ENCODE measurements around the gene RNF214.
"Not testable (repeated sequence)": the region's sequence is repeated elsewhere in the genome, so short reads cannot be mapped to it uniquely, and the experiment has no call there.

The RNF214 gene

DNA sequence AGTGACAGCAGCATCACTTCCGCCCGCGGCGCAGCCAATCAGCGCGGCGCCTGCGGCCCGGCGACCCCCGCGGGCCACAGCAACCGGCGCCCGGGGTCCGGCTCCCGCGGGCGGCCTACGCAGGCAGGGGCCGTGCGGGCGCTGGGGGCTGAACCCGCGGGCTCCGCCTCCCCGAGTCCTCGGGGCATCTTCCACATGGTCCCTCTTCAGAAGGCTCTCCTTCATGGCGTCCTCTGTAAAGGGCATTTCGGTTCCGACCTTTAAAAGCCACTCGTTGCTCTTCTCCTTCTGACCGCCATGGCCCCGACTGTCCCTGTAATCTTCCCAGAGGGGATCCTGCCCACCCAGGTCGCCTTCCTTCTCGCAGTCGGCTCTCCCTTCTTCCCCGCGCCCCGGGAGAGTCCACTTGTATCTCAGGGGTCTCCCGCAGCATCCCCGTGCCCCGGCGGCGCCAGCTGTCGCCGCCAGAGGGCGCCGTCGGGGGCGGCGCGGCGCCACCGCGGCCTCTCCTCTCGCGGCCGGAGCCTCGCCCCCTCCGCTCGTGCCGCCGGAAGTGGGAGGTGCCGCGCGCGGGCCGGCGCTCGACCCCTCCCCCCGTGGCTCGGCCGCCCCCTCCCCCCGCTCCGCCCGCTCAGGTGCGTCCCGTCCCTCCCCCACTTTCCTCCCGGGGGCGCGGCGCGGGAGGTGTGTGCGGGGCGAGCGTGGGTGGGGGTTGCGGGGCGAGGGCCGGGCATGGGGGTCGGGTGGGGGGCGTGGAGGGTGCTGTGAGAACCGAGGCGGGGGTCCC, at the start of gene RNF214:
Gene RNF214, plus strand, starts transcription at position 580 of the 787 bp plus-strand sequence. CDS start 1,602 bp downstream, outside the sequence.
- peak within 1 kb of the TSS; percentile 85 for H3K4me3 ChIP-seq (ENCODE audit: low read depth, low read length)
- no peak for DNase-seq (ENCODE audit: low read depth)

DNA sequence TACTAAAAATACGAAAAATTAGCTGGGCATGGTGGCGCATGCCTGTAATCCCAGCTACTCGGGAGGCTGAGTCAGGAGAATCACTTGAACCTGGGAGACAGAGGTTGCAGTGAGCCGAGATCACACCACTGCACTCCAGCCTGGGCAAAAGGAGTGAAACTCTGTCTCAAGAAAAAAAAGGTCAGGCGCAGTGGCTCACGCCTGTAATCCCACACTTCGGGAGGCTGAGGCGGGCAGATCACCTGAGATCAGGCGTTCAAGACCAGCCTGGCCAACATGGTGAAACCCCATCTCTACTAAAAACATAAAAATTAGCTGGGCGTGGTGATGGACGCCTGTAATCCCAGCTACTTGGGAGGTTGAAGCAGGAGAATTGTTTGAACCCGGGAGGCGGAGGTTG, 49.3 kb upstream of the RNF214 start:
- not testable (repeated sequence) for DNase-seq (ENCODE audit: low read depth); H3K4me3 ChIP-seq (ENCODE audit: low read depth, low read length)

DNA sequence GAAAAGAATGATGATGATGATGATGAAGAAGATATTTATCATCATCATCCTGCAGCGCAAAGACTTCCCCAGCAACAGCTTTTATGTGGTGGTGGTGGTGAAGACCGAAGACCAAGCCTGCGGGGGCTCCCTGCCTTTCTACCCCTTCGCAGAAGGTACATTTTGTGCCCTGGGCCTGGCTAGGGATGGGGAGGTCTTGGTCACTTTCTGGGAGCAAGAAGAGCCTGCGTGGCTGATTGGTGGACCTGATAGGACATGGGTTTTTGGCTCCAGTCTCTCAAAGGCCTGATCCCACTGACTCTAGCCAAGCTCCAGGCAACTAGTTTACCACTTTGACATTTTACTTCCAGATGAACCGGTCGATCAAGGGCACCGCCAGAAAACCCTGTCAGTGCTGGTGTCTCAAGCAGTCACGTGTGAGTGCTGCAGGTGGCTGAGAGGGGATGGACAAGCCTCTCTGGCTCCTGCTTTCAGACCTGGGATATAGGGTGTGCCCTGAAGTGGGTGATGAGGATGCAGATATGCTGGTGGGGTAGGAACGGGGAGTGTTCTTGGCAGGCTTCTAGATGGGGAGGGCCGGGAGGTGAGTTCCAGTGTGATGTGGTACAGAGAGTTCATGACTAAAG, 48.6 kb upstream of the RNF214 start:
- H3K4me3 ChIP-seq (ENCODE audit: low read depth, low read length), result no peak overlapping the region
- DNase-seq (ENCODE audit: low read depth), result no peak

DNA sequence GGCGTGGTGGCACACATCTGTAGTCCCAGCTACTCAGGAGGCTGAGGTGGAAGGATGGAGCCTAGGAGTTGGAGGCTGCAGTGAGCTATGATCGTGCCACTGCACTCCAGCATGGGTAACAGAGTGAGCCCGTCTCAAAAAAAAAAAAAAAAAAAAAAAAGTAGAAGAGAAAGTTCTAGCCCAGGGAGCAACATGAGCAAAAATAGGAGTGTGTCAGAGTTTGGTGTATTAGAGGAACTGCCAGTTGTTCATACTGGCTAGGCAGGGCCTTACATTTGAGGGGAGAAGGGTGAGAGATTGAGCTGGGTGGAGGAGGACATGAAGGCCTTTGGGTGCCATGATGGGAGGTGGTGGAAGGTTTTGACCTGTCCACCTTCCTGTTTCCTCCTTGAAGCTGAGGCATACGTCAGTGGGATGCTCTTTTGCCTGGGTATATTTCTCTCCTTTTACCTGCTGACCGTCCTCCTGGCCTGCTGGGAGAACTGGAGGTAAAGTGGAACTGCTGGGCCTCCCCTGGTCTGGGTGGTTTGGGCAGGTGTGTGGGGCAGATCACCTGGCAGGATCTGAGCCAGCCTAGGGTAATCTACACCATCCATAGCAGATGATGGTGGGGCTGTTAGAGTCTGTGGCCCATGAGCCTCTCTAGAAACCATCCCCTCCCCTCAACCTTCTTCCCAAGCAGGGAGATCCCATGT, 46.6 kb upstream of the RNF214 start:
- no peak overlapping the region for H3K4me3 ChIP-seq (ENCODE audit: low read depth, low read length)
- no peak for DNase-seq (ENCODE audit: low read depth)

DNA sequence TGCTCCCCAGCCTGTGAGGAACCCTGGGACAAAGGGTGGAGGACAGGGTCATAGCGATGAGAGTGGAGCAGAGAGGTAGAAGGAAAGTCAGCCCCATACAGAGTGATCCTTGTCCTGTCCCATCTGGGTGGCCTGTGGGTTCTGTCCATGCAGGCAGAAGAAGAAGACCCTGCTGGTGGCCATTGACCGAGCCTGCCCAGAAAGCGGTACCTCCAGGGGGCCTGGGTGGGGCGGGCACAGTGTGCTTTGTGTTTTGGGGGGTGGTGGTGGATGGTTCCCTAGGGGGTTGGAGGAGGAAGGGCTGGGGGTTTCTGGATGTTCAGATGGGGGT, 46.1 kb upstream of the RNF214 start:
- no peak overlapping the region for H3K4me3 ChIP-seq (ENCODE audit: low read depth, low read length)
- no peak for DNase-seq (ENCODE audit: low read depth)

DNA sequence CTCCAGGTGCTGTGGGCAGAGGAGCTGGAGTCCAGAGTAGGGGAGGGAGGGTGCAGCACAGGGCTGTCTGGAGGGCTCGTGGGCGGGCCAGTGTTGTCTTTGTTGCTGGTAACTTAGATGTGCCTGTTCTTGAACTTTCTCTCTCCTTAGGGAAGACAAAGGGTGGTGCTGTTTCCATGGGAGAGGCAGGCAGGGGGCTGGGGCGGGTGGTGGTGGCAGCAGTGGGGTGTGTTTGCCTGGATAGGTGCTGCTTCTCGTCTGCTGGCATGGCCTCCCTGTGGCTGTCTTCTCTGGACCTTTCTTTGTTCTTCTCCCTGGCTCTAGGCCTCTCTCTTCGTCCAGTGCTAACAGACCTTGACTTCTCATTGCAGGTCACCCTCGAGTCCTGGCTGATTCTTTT, 45.5 kb upstream of the RNF214 start:
- H3K4me3 ChIP-seq (ENCODE audit: low read depth, low read length), result no peak overlapping the region
- no peak for DNase-seq (ENCODE audit: low read depth)

DNA sequence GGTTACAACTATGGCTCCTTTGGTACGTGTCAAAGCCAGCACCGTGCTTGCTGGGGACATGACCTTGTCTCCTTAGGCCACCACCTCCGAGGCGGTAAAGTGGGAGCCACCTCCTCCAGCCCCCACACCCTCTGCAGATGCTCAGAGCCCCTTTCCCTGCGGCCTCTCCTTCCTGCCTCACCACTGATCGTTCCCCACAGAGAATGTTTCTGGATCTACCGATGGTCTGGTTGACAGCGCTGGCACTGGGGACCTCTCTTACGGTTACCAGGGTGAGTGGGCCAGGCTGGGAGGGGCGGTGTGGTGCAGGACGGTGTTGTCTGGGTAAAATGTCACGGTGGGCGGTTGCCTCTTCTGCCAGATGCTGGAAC, 45.1 kb upstream of the RNF214 start:
- no peak for DNase-seq (ENCODE audit: low read depth)

DNA sequence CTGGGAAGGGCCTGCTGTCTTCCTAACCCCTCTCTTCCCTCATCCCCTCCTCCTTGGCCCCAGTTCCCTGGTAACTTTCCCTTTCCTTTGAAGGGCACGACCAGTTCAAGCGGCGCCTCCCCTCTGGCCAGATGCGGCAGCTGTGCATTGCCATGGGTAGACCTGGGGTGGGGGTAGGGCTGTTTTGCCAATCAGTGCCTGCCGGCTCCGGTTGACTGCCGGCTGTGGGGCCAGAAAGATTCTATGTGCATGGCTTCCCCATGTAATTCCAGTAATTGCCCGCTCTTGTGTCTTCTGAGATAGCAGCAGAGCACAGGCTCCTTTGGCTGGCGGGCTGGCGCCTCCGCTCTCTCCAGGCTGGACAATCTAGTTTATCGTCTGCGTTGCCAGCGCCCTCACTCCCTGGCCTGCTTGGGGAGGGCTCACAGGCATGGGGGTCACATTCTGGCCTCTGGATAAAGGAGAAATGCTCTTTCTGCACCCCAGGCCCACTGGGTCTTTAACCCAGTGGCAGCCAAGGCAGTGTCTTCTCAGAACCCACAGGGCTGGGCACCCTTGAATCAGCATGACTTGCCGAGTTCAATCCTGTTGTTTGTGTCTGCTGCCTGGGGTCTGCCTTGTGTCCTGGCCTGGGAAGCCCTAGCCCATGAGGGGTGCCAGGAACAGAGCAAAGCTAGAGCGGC, 44.5 kb upstream of the RNF214 start:
- no peak for DNase-seq (ENCODE audit: low read depth)
- no peak overlapping the region for H3K4me3 ChIP-seq (ENCODE audit: low read depth, low read length)

More for the DNA sequence above, 45.1 kb upstream of the RNF214 start:
- no peak overlapping the region for H3K4me3 ChIP-seq (ENCODE audit: low read depth, low read length)

DNA sequence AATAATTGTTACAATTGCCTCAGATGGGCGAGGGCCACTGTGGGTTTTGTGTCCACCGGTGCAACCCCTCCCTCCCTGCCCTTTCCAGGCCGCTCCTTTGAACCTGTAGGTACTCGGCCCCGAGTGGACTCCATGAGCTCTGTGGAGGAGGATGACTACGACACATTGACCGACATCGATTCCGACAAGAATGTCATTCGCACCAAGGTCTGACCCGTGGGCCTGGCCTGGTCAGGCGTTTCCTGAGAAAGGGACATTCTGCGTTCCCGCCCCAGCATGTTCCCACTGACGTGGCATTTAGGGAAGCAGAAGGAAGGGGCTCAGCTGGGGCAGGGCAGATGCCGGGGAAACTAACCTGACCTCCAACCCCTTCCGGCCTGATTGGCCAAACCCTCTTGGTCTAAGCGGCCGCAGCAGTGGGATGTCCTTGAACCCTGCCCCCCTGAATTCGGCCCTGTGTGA, 43.8 kb upstream of the RNF214 start:
- DNase-seq (ENCODE audit: low read depth), result no peak
- no peak overlapping the region for H3K4me3 ChIP-seq (ENCODE audit: low read depth, low read length)

DNA sequence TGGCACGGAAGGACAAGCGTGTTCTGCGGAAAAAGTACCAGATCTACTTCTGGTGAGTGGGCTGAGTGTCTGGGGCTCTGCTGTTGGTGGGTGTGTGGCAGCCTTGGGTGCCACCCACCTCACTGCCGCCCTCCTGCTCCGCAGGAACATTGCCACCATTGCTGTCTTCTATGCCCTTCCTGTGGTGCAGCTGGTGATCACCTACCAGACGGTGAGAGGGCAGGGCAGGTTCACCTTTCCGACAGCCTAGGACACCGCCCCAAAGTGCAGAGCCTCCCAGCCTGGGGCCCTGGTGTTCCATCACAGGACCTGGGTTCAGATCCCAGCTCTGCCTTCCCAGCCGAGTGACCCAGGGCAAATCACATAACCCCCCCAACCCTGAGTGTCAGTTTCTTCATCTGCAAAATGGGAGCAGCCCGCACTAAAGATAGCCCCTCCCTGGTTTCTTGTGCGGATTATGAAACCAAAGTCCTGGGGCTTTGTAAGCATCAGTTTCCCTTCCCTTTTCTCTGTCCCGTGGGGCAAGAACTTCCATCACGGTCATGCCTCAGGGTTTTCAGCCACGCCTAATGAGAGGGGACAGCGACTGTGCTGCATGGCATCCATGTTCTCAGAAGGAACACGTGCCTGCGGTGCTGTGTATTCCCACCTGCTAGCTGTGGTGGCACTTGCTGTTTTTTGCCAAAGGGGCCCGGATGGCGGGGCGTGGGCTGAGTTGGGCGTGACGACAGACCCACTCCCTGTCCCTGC, 43.1 kb upstream of the RNF214 start:
- no peak overlapping the region for H3K4me3 ChIP-seq (ENCODE audit: low read depth, low read length)
- DNase-seq (ENCODE audit: low read depth), result no peak

DNA sequence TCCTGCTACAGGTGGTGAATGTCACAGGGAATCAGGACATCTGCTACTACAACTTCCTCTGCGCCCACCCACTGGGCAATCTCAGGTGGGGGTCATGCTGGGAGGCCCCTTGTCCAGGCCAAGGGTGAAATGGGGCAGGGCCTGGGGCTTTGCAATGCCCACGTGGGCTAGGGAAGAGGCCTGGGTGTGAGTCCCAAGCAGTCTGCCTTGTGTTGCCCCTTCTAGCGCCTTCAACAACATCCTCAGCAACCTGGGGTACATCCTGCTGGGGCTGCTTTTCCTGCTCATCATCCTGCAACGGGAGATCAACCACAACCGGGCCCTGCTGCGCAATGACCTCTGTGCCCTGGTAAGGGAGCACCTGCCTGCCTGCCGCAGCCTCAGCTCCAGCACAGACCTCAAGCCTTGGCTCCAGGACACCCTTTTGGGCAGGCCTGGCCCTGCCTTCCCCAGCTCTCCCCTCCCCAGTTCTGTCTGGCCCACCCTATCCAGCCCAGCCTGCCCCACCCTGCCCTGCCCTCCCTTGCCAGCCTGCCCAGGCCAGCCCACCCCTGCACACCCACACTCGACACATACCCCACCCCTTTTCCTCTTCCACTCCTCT, 42.4 kb upstream of the RNF214 start:
- DNase-seq (ENCODE audit: low read depth), result no peak
- H3K4me3 ChIP-seq (ENCODE audit: low read depth, low read length), result no peak overlapping the region

DNA sequence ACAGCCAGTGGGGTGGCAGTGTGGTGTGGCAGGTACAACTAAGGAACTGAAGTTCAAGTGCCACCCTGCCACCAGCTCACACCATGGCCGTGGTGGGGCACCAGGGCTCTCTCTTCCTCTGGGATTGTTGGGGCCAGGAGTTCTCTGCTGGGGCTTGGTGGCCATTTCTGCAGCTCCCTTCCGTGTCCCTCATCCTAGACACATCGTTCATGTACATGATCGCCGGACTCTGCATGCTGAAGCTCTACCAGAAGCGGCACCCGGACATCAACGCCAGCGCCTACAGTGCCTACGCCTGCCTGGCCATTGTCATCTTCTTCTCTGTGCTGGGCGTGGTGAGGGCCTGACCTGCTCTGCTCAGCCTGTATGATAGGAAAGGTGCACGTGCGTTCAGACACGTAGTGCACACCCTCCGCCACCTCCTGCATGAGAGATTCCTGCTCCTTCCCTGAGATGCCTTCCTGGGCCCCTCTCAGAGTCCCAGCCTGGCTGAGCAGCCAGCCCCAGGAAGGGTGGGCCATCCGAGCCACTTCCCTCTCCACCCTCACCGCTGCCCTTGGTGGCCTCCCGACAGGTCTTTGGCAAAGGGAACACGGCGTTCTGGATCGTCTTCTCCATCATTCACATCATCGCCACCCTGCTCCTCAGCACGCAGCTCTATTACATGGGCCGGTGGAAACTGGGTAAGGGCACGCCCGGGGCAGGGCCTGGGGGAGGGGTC, 40.6 kb upstream of the RNF214 start:
- no peak for DNase-seq (ENCODE audit: low read depth)
- no peak overlapping the region for H3K4me3 ChIP-seq (ENCODE audit: low read depth, low read length)

DNA sequence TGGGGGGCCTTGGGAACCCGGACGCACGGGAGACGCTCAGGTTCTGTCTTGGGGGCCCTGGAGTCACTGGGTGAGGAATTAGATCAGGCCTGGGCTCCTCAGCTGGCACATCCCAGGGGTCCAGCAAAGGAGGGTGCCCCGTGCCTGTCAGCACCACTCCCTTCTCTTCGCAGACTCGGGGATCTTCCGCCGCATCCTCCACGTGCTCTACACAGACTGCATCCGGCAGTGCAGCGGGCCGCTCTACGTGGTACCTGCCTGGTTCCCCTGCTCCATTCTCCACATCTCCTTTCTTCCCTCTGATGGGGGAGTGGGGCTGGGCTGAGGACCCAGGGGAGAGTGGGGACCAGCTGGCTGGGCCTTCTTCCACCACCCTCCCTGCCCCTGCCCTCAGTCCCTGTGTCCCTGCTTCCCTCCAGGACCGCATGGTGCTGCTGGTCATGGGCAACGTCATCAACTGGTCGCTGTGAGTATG, 40.0 kb upstream of the RNF214 start:
- no peak for DNase-seq (ENCODE audit: low read depth)
- H3K4me3 ChIP-seq (ENCODE audit: low read depth, low read length), result no peak overlapping the region

DNA sequence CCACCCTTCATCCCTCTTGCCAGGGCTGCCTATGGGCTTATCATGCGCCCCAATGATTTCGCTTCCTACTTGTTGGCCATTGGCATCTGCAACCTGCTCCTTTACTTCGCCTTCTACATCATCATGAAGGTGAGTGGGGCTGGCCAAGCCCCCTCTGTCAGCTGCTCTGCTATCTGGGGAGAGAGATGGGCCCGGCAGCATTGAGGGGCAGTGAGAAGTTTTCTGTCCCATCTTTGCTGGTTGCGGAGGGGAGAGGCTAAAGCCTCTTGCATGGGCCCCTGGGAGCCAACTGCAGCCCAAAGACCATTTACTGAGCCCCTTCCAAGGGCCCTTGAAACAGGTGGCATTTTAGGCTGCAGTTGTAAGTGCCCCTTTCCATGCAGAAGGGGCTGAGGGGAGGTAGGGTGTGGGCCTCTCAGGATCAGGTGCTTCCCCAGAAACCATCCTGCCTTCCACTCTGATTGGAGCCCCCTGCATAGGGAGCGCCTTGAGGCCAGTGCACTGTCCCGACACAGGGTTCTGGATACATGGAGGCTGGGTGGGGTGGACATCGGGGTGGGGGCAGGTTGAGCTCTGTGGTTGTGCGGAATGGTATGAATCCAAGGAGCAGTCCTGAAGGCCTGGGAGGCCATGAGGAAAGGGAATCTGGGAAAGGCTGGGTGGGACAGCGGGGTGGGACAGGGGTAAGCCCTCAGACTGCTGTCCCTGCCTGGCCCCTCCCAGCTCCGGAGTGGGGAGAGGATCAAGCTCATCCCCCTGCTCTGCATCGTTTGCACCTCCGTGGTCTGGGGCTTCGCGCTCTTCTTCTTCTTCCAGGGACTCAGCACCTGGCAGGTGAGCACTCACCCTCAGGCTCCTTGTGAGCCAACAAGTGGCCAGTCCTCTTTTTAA, 39.1 kb upstream of the RNF214 start:
- H3K4me3 ChIP-seq (ENCODE audit: low read depth, low read length), result no peak overlapping the region
- DNase-seq (ENCODE audit: low read depth), result no peak

DNA sequence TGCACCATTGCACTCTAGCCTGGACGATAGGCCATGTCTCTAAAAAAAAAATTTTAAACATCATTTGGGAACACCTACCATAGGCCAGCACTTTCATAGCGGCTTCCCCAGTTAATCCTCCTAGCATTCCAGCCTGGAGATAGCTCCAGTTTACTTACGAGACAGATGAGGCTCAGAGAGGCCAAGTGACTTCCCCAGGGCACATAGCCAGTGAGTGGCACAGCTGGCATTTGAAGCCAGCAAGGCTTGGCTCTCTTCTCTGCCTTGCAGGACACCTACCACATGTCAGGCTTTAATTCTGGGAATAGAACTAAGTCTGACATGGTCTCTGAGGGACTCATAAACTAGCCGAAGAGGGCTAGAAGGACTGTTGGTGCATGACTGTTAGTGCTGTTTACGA, 38.2 kb upstream of the RNF214 start:
- DNase-seq (ENCODE audit: low read depth), result no peak

DNA sequence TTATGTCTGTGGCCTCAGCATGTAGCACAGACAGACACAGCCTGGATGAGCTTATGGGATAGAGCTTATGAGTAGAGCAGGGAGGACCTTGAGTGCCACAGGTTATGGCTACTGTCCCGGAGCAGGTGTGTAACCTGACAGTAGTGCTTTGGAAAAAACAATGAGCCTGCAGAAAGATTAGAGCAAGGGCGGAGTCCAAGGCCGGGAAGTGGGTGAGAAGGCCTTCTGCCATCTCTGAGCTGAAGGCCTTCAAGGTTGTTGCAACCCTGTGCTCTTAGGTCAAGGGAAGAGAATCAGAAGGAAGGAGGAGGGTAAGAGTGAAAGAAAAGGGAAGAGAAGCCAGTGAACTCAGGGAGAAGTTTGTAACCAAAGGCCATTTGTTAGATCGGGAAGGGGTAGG, 37.2 kb upstream of the RNF214 start:
- no peak overlapping the region for H3K4me3 ChIP-seq (ENCODE audit: low read depth, low read length)
- no peak for DNase-seq (ENCODE audit: low read depth)

More for the DNA sequence above, 38.2 kb upstream of the RNF214 start:
- no peak overlapping the region for H3K4me3 ChIP-seq (ENCODE audit: low read depth, low read length)

DNA sequence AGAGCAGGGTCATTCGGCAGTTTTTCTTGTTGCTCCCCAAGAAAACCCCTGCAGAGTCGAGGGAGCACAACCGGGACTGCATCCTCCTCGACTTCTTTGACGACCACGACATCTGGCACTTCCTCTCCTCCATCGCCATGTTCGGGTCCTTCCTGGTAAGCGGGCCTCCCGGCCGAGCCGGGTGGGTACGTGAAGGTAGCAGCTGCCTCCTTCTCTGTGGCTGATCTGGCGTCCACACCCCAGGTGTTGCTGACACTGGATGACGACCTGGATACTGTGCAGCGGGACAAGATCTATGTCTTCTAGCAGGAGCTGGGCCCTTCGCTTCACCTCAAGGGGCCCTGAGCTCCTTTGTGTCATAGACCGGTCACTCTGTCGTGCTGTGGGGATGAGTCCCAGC, 36.7 kb upstream of the RNF214 start:
- no peak overlapping the region for H3K4me3 ChIP-seq (ENCODE audit: low read depth, low read length)
- no peak for DNase-seq (ENCODE audit: low read depth)
